KBM-7 (cell line): ENCODE measurements around the gene MAB21L1.

ENCODE experiments used
- DNase-seq: peaks from one replicate; pipeline ENCODE4 v3.0.0-alpha.2; 2015
- in situ Hi-C: fragments of 300-500 bp; cut with MboI; formaldehyde crosslinking; loops from 2 replicates; pipeline ENCODE4 v1.14.3; 2020; ENCODE audit warnings: low sequenced_read_pairs, low pct_unique_long_range_greater_than_20kb, mixed read lengths

Gene MAB21L1

GRCh38 chr13:35457258-35457657, 19.2 kb downstream of the MAB21L1 start:
- DNase-seq, result no peak

DNA sequence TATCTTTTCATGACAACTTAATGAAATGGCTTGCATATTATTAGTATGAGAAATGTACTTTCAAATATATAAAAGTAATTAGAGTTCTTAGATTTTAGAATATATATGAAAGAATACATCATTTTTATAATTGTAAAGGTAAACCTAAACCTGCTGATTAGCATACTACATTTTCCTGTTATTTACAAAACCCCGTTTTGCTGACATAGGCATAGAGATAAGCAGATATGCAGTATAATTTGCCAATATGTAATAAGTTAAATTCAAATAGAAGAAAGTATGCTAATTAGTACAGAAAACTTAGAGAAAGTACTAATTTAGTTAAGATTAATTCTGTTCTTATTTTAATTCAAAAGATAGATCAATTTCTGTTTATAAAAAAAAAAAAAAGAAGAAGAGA, 21.5 kb downstream of the MAB21L1 start:
- in situ Hi-C loops, result no loop called here

More at GRCh38 chr13:35457258-35457657, 19.2 kb downstream of the MAB21L1 start:
- in situ Hi-C loops, result no loop called here

DNA sequence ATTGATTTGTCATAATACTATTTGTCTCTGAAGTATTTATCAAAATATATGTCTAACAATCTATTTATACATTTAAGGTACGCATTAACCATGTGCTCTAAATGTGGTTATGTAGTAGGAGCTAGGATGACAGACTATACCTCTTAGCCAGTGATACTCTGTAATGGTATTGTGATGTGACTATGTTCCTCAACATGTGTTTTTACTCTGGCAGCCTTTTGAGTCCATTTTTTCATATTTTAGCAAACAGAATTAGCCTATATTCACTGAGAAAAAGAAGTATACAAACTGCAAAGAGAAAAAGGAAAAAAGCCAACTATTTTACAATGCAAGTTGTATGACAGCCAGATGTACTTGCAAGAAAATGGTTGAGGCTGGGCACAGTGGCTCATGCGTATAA, 26.7 kb downstream of the MAB21L1 start:
- DNase-seq, result no peak
- in situ Hi-C loops, result no loop called here

More for the DNA sequence above, 21.5 kb downstream of the MAB21L1 start:
- no peak for DNase-seq

- in situ Hi-C loops, result no loop called here
These were observed 28.0 kb downstream of the MAB21L1 start for GRCh38 chr13:35448465-35448864.

More at GRCh38 chr13:35448465-35448864, 28.0 kb downstream of the MAB21L1 start:
- DNase-seq, result no peak
